HT-29 (cell line): ENCODE data around the gene SUPT4H1. TPM values are rescaled to one million over a fixed set of nuclear protein-coding genes. Genes with fewer than 3 reads are reported as not detected.
A peak's percentile ranks its signal among the peaks of the same experiment; 100 is the strongest.

Experiments
- DNase-seq: peaks from one replicate; pipeline ENCODE4 v3.0.0-alpha.2; 2015; ENCODE audit warnings: low spot score
- small RNA-seq: library from RNA; depleted of rRNA; stranded (forward); fragments of <200 nt; gene quantifications from one replicate; pipeline ENCODE3, GENCODE V24; 2014
- total RNA-seq: library from RNA; depleted of rRNA; stranded (reverse); fragments of >200 nt; shearing (Covaris generic); gene quantifications from 2 replicates; pipeline ENCODE4 v1.2.3, GENCODE V29; 2014; rRNA removed

Gene SUPT4H1
- total RNA-seq, 1 experiment from 2014 or later = 60.0 TPM

DNA sequence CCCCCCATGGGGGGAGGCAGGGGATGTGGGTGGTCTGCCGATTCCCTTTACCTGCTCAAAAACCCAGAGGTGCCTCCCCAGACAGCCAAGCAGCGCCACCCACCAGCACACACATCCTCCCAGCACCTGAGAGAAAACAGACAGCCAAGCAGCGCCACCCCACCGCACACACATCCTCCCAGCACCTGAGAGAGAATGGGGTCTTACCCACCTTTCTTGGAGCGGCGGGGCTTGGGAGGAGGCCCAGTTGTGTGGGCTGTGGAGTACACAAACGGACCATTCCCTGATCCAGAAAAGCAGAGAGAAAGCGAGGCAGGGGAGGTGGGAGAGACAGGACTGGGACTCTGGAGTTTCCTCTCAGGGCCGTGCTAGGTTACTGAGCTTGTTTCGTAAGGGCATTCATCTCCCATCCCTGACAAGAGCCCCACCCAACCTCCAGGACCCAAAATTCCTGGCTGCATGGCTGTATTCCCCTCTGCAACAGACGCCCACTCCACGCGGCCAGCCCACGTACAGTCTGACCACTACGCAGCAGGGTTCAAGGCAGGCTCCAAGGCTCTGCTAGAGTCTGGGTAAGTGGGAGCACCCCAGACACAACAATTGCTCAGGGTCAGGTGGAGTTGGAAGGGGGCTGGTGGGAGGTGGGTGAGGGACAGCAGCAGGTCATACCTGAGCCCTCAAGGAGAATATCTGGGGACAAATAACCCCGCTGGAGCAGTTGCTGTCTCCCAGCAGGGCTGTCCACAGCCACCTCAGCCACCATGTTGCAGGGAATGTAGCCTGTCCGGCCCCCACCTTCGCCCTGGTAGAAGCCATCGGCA lies 45.7 kb downstream of the SUPT4H1 start:
- no peak for DNase-seq

DNA sequence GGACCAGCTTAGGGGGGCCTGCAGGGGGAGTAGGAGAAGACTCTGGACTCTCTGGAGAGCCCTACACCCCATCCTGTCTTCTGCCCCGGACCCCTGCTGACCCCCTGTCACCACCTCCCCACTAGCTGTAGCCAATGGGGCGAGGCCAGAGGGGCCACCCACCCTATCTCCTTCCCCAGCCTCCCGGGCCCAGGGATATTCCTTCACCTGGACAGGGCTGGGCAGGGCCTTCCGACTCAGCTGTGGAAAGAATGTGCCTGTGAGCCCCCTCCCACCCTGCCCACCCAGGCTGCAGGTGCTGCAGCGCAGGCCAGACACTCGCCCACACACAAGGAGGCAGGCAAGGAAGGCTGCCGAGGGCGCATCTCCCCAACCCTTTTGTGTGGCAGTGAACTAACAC lies 46.4 kb downstream of the SUPT4H1 start:
- DNase-seq = no peak

DNA sequence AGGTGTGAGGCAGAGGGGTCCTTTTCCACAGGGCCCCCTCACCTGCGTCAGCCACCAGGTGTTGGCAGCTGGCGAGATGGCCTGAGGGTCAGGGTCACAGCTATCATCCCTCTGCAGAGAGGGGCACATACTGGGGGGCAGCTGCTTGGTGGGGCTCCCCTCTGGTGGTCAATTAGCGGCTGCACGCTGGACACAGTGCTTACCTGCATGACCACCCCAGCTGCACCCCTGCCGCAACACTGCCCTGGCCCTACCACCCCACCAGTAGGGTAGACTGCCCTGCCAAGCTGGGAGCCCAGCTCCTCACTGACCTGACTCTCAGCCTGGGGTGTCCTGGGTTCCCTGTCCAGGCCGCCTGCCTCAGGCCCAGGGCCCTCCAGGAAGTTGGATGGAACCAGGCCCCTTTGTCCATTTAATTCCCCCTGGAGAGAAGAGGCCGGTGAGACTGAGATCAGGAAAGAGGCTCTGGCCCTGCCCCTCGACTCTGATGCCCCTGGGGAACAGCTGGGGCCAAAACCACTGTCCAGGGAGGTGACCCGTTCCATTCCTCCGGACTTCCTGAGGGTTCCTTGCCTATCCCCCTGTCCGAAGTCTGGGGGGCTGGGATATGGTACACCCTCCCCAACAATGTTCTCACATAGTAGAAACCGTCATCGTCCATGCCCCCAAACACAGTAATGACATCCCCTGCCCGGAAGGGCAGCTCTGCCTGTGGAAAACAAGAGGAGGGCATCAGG lies 47.1 kb downstream of the SUPT4H1 start:
- no peak for DNase-seq

DNA sequence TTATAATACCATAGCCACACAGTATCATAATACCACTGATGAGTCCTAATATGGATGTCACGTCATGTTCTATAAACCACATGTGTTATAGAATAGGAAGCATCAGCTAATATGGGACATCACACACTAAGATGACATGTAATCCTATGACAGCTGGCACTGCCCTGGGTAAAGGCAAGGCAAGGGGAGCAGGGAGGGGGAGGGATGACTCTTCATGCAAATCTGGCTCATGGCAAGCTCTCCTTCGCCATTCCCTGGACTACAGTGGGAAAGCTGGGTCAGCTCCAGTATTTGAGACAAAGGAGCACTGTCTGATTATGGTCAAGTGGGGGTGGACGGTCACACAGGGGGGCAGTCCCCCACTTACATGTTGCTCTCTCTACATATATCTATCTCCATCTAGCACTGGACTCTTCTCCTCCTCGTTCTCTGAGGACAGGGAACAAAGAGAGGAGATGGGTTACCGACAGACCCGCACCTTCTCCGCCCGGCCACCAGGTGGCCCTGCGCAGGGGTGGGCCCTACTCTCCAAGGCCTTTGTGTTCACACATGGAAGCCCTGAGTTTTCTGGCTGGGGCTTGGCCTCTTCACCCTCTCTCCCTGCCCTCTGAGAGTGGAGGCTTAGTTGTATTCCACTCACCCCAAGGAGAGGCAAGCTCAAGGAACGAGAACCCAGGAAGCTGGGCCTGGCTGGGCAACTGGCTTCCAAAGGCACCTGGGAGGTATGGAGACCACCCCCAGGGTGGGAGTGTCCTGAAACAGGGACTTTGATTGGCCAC lies 47.8 kb downstream of the SUPT4H1 start:
- DNase-seq = peak; percentile 60

- DNase-seq = no peak
These were observed 48.9 kb downstream of the SUPT4H1 start for GRCh38 chr17:58302919-58303585.

DNA sequence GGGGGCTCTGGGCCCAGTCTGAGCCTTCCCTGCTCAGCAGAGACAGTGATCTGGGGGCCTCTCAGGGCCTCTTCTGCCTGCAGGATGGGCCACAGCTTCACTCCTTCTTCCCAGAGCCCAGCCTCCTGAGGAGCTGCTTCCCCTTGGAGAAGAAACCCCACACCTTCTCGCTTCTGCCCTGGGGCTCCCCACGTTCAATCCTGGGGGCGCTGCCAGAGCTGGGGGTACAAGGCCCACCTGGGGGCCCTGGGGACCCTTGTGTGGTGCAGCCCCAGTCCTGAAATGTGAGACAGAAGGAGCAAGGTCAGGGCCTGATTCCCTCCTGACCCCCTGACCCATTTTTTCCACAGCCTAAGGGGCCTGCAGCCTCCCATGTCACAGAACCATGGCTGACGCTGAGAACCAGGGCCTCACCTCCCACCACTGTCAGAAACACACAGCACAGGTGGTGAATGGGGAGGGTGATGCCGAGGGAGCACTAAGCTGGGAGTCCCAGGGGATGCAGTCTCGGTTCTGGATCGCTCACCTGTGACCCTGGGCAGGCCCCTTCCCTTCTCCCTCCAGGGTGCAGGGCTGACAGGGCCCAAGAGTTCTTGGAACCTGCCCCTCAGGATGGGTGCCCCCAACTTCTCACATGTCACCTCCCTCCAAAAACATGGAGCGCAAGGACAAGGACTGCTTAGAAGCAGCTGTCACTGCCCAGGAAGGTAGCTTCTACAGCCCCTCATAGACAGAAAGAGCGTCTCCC lies 49.7 kb downstream of the SUPT4H1 start:
- no peak for DNase-seq

- no peak for DNase-seq
These were observed 50.4 kb downstream of the SUPT4H1 start for GRCh38 chr17:58301504-58302150.

DNA sequence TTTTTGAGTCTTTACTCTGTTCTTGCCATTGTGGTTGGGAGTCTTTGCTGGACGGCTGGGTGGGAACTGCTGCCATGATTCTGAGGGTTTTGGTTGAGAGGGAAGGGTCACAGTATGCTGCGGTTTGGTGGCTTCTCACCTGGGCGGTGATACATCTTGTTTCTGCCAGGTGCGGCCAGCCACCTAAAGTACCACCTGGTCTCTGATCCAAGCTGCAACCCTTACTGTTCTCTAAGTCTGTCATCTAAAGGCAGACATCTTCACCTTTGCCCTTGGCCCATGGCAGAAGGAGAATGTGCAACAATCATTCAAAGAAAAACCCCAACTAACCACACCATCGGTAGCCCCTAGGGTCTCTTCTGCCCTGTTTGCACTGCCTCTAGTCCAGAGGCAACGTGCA lies 51.7 kb downstream of the SUPT4H1 start:
- DNase-seq = no peak

Small RNA genes lying within 50 kb of the gene (small RNA-seq; reads per million reads assigned to genes)
- gene MIR4736 = not detected

Other genes starting within 250 kb of the SUPT4H1 start
- gene OR4D1, start 203.8 kb downstream of the SUPT4H1 start, total RNA-seq = not detected in 2 replicates
- not detected in 2 replicates for gene OR4D2, start 185.2 kb downstream of the SUPT4H1 start, total RNA-seq
- gene EPX, start 159.5 kb downstream of the SUPT4H1 start, total RNA-seq = not detected in 2 replicates
- gene MKS1, start 132.9 kb downstream of the SUPT4H1 start, total RNA-seq = 5.1 and 8.9 TPM in 2 replicates
- not detected in 2 replicates for gene LPO, start 113.6 kb downstream of the SUPT4H1 start, total RNA-seq
- gene MPO, start 71.3 kb downstream of the SUPT4H1 start, total RNA-seq = not detected in 2 replicates
- 0.86 and 2.4 TPM in 2 replicates for gene TSPOAP1, start 23.4 kb downstream of the SUPT4H1 start, total RNA-seq
- 113 and 136 TPM in 2 replicates for gene RNF43, start 65.3 kb upstream of the SUPT4H1 start, total RNA-seq
- gene HSF5, start 136.2 kb upstream of the SUPT4H1 start, total RNA-seq = not detected in 2 replicates
- 39.1 and 50.0 TPM in 2 replicates for gene MTMR4, start 162.4 kb upstream of the SUPT4H1 start, total RNA-seq